OCI-LY7 (cell line): ENCODE data around the gene LRRC56. TPM values are rescaled to one million over a fixed set of nuclear protein-coding genes. Genes with fewer than 3 reads are reported as not detected.

Experiments used
- BruUV-seq: library from RNA; stranded (reverse); fragments of 400-500 nt; replicated peaks from 2 replicates; lab custom pipeline; 2021; lab: Mats Ljungman, UMichigan
- CTCF ChIA-PET: fragments of 300-600 bp; sonication (Branson Sonifier 250); formaldehyde crosslinking; loops from one replicate; lab custom pipeline; 2022; ENCODE audit warnings: antibody characterized with exemption; ENCODE audit not compliant: unreplicated experiment; lab: Charles Lee
- POLR2A ChIA-PET: fragments of 300-600 bp; sonication (Branson Sonifier 250); formaldehyde crosslinking; loops from one replicate; lab custom pipeline; 2022; ENCODE audit warnings: antibody characterized with exemption; lab: Charles Lee
- DNase-seq: peaks from one replicate; pipeline ENCODE4 v3.0.0-alpha.2; 2015; ENCODE audit warnings: low spot score
- H2AFZ ChIP-seq: fragments of 200-600 bp; sonication (generic), shearing (Covaris generic); 2 replicates; pipeline ENCODE4 v1.6.1; 2014; ENCODE audit warnings: mild to moderate bottlenecking, antibody characterized with exemption, low read length, moderate library complexity
- H3K27ac ChIP-seq: fragments of 200-600 bp; sonication (generic); 2 replicates; pipeline ENCODE4 v1.5.1; 2014; ENCODE audit warnings: mixed run types, low read depth, mild to moderate bottlenecking, moderate library complexity, low read length, inconsistent platforms; ENCODE audit not compliant: poor library complexity, severe bottlenecking
- H3K36me3 ChIP-seq: fragments of 200-600 bp; sonication (generic); 2 replicates; pipeline ENCODE4 v1.6.1; 2014; ENCODE audit warnings: mild to moderate bottlenecking, antibody characterized with exemption, low read length, moderate library complexity, mixed read lengths; ENCODE audit not compliant: insufficient read depth
- H3K4me1 ChIP-seq: fragments of 200-600 bp; sonication (generic); 2 replicates; pipeline ENCODE4 v1.5.1; 2014; ENCODE audit warnings: mild to moderate bottlenecking, low read length; ENCODE audit not compliant: insufficient read depth, poor library complexity, severe bottlenecking
- H3K4me2 ChIP-seq: fragments of 200-600 bp; sonication (generic); 2 replicates; pipeline ENCODE4 v1.6.1; 2014; ENCODE audit warnings: mild to moderate bottlenecking, low read length
- H3K4me3 ChIP-seq: fragments of 200-600 bp; sonication (generic); 2 replicates; pipeline ENCODE4 v1.5.1; 2014; ENCODE audit warnings: mild to moderate bottlenecking, low read depth, low read length; ENCODE audit not compliant: poor library complexity, severe bottlenecking
- H3K79me2 ChIP-seq: fragments of 200-600 bp; sonication (generic); 2 replicates; pipeline ENCODE4 v1.6.1; 2016; ENCODE audit warnings: low read depth, mild to moderate bottlenecking, low read length, moderate library complexity, mixed read lengths; ENCODE audit not compliant: insufficient read depth
- H3K9me2 ChIP-seq: fragments of 200-600 bp; sonication (generic); 2 replicates; pipeline ENCODE4 v1.6.1; 2016; ENCODE audit warnings: mild to moderate bottlenecking, low read length, mixed read lengths; ENCODE audit not compliant: insufficient read depth
- H3K9me3 ChIP-seq: fragments of 200-600 bp; sonication (generic); 2 replicates; pipeline ENCODE4 v1.6.1; 2014; ENCODE audit warnings: mild to moderate bottlenecking, mixed run types, low read length, mixed read lengths
- H4K20me1 ChIP-seq: fragments of 200-600 bp; sonication (generic); 2 replicates; pipeline ENCODE4 v1.6.1; 2014; ENCODE audit warnings: mild to moderate bottlenecking, antibody characterized with exemption, low read length, moderate library complexity, mixed read lengths; ENCODE audit not compliant: insufficient read depth
- CTCF ChIP-seq: fragments of 200-600 bp; sonication (generic); conservative IDR thresholded peaks from 2 replicates; pipeline ENCODE4 v1.5.1; 2014; ENCODE audit warnings: mild to moderate bottlenecking, antibody characterized with exemption, low read length, moderate library complexity, mixed read lengths
- EZH2phosphoT487 ChIP-seq: fragments of 200-600 bp; sonication (generic); IDR thresholded peaks from 2 replicates; pipeline ENCODE4 v1.6.1; 2018; ENCODE audit warnings: low read depth, borderline replicate concordance, mild to moderate bottlenecking, mixed run types, antibody characterized with exemption, low read length, moderate library complexity, mixed read lengths
- intact Hi-C: fragments of 100-400 bp; cut with micrococcal nuclease; formaldehyde crosslinking; loops from one replicate; pipeline ENCODE4 v1.10.0; 2022; ENCODE audit not compliant: unreplicated experiment
- total RNA-seq, 2 experiments: library from RNA; depleted of rRNA in 1 of 2; stranded (reverse); fragments of >200 nt in 1 of 2; shearing (Covaris generic) in 1 of 2; gene quantifications; 2 replicates each; pipeline ENCODE4 v1.2.3, GENCODE V29; 2014 to 2022

The LRRC56 gene
- total RNA-seq, 2 experiments from 2014 or later = 1.6 to 2.5 TPM

- peaks cover 32% of the 10 kb centered on the region for H3K4me1 ChIP-seq
- H3K4me3 ChIP-seq = peak overlapping the region; percentile 94
- H3K9me3 ChIP-seq = no peaks in the 10 kb centered on the region
- BruUV-seq = no TSS peak
- CTCF ChIA-PET = no interaction called here
- TF ChIP-seq CTCF (0 out of 2 replicates have a peak, but pooled peaks have one; percentile 26), EZH2phosphoT487 (no peak)
- no peak overlapping the region for H2AFZ ChIP-seq
- peak; percentile 54 for DNase-seq
- H3K36me3 ChIP-seq = peaks cover 17% of the 10 kb centered on the region; the same call in 1 of the 2 replicates
- H3K79me2 ChIP-seq = no peaks in the 10 kb centered on the region
- H3K4me2 ChIP-seq = peak overlapping the region; percentile 92
- no peaks in the 10 kb centered on the region for H3K9me2 ChIP-seq
- peak overlapping the region; percentile 34 for H3K27ac ChIP-seq
- POLR2A ChIA-PET = interaction anchor here (0.5 kb wide), 1 partner anchor 12 kb away, joined by 3 read pairs; no protein-coding TSS in a partner anchor
- H4K20me1 ChIP-seq = no peaks in the 10 kb centered on the region
- intact Hi-C loops = loop anchor here (5.0 kb wide), 1 partner anchor 87 kb away; no protein-coding TSS in a partner anchor
These were observed 2.7 kb upstream of the LRRC56 start for GRCh38 chr11:534396-535209.

GRCh38 chr11:535210-535518 is 2.2 kb upstream of the LRRC56 start:
- ChIA-PET CTCF (no interaction called here), POLR2A (no interaction called here)
- Histone ChIP-seq H3K9me2 (no peaks in the 10 kb centered on the region), H3K27ac (peak overlapping the region; percentile 34), H4K20me1 (no peaks in the 10 kb centered on the region), H3K9me3 (no peaks in the 10 kb centered on the region), H2AFZ (no peak overlapping the region), H3K4me2 (peak overlapping the region; percentile 92), H3K36me3 (peaks cover 17% of the 10 kb centered on the region; the same call in 1 of the 2 replicates), H3K4me1 (peaks cover 32% of the 10 kb centered on the region), H3K79me2 (no peaks in the 10 kb centered on the region), H3K4me3 (peak overlapping the region; percentile 94)
- TF ChIP-seq EZH2phosphoT487 (no peak), CTCF (no peak)
- intact Hi-C loops = loop anchor here (5.0 kb wide), 1 partner anchor 88 kb away; no protein-coding TSS in a partner anchor
- BruUV-seq = no TSS peak
- DNase-seq = no peak
